GM23248 (cell line): ENCODE measurements around the gene CD37.

Source experiments
- EZH2 ChIP-seq: fragments of 200-600 bp; sonication (generic); IDR thresholded peaks from 2 replicates; pipeline ENCODE4 v1.6.1; 2018; ENCODE audit warnings: antibody characterized with exemption, mild to moderate bottlenecking; ENCODE audit not compliant: insufficient read depth, poor library complexity, severe bottlenecking
- EZH2phosphoT487 ChIP-seq: fragments of 200-600 bp; sonication (generic); IDR thresholded peaks from 2 replicates; pipeline ENCODE4 v1.6.1; 2018; ENCODE audit warnings: antibody characterized with exemption, moderate library complexity, mild to moderate bottlenecking, low read depth; ENCODE audit not compliant: insufficient read depth

DNA sequence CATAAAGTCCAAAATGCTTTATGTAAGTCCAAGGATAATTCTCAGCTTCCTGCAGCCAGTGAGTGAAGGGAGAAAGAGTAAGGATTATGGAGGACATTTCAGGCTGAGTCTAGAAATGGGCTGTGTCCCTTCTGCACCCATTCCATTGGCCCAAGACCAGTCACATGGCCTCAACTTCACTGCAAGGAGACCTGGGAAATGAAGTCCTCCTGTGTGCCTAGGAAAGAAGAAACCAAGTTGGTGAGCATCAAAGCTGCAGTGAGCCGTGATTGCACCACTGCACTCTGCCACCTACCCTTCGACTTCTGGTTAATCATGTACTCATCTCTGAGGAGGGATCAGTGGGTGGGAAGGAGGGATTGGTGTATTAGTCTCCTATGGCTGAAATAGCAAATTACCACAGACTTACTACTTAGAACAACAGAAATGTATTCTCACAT is 3.6 kb upstream of the CD37 start:
- TF ChIP-seq EZH2 (no peak), EZH2phosphoT487 (no peak)
